NK-92 treated with Interleukin-12 subunit alpha and Interleukin-12 subunit beta, amount 100 ng/mL, for 24 hours (cell line): ENCODE data around the gene PSTPIP1.

Experiments used
- DNase-seq: peaks from one replicate; lab custom pipeline; 2025; lab: John Stamatoyannopoulos, UW

PSTPIP1 gene

DNA sequence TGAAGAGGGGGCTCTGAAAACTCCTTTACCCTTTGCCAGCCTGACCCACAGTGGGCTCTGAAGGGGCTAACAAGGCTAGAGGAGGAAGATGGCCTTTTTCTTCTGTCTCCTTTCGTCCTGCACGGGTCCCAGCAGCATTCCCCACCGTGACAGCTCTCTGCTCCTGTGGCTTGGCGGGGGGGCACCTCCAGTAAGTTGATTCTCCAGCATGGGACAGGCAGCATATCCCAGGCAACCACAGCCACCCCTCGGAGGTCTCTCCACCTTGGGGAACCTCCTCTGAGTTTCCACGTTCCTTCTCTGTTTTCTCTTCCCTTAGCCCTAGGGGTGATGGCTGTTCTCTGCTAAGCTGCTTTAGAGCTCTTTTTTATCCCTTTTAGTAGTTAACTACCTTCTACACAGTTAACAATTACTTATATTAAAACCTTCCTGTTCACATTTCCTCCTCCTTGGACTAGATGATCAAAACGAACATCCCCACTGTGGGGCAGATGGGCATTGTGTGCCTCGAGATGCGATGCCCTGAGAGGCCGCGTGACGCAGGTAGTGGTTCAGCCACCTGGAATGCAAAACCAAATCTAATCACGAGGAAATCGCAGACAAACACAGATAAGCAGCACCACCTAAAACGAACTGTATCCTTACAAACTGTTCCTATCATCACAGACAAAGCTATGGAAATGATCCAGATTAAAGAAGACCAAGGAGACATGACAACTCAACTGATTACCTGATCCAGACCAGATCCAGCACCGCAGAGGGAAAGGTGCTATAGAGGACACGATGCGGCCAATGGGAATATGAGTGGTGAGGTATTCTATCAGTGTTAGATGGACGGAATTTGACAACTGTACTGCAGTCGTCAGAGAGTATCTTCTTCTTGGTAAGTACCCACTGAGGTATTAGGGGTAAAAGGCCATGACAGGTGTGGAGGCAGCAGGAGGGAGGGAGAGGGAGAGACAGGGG lies 48.3 kb downstream of the PSTPIP1 start:
- no peak for DNase-seq

DNA sequence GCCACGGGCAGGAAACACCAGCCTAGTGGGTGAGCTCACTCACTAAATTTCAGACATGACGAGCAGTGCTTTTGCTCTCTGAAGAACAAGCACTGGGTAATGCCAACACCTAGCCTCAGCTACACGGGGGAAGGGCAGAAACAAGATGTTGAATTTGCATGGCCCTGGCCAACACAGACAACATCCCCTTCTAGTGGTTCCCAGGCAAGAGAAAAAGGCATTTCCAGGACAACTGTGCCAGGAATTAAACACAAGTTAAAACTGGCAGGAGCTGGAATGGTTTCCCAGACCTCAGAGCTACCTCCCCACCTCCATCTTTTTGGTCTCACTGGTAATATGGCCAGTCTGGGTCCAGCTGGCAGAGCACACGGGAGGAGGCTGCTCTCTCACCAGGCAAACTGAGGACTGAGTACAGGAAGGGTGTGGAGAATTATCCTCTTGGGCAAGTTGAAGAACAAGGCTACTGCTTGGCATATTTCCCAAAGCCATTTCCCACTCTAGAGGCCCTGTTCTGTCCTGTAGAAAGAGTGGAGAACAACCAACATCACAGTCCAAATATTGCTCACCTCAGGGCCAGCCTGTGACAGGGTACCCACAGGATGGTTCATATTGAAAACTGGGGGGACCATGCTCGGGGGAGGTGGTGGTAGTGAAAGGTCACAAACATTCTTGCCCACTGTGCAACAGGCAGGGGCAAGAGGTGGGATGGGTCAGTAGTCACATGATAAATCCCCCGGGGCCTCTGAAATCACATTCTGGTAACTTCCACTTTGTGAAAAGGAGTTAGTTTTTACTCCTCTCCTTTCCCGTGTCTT lies 49.5 kb downstream of the PSTPIP1 start:
- DNase-seq: no peak

DNA sequence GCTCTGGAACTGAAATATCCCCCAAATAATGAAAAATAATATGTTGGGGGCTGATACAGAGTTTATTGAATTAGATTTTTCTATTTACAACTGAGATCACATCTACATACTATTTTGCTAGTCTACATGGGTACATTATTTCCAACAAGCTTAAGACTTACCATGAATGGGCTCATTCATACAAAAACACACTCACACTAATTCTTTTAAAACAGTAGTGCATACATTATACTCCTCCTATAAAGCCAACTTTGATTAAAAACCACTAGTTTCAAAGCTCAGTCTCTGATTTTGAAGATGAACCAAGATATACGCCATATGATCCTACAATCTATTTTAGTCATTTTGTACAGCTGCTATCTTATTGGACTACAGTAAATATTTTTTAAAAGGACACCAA lies 51.1 kb downstream of the PSTPIP1 start:
- DNase-seq: no peak

DNA sequence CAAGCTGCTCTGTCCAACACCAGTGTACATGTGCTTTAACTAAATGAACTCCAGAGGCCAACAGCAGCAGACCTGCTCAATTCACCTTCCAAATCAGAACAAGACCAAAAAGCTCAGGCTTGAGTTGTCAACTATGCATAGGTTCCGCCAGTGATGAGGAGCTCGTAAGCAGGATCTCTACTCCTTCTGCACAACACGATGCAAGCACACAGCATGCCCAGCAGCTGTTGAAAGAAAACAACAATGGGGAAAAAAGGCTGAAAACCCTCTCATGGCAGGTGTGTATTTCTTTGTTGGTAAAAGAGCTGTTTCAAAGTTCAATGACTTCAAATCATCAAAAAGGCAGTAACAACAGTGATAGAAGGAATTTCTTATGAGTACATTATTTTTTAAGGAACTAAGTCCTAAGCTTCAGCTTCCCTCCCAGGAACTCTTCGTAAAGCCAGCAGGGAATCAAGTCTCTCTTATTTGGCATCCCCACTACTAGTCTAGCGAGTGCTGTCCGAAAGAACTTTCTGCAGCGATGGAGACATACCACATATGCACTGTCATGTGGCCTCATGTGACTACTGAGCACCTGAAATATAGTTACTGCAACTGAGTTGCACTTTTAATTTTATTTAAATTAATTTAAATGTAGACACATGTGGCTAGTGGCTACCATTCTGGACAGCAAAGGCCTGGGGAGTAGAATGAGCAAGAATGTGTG lies 51.9 kb downstream of the PSTPIP1 start:
- no peak for DNase-seq

- no peak for DNase-seq
Measured at GRCh38 chr15:77048135-77048876, 53.4 kb downstream of the PSTPIP1 start.

GRCh38 chr15:77052556-77052955 lies 57.6 kb downstream of the PSTPIP1 start:
- no peak for DNase-seq

DNA sequence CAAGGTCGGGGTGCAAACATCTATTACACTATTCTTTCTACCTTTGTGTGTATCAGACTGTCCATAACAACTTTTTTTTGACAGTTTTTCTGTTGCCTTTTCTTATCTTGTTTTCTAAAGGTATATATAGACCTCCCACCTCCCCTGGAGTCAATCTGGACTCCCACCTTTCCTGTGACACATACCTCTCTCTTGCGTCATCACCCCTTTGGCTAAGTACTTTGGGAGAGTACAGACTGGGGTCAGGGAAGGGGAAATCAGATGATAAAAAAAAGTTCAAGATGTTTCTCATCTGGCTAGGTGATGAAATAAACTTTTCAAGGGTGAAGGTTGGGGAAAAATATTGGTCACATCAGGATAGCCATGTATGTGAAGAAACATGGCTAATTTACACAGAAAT lies 58.8 kb downstream of the PSTPIP1 start:
- no peak for DNase-seq

DNA sequence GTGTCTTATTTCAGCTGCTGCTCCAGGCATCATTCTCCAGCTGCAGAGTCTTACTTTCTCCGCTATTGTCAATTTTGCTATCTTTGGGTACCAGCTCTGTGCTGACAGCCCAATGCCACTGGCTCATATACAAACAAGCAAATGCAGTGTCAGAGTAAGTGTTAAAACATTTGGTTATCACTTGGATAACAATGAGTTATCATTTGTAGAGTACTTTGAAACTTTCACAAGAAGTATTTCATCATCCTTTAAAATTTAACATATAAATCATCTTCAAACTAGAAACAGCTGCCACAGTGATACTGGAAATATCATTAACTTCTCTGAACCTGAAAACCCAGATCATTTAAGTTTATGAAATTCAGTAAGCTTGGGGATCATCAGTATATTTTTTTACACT lies 62.1 kb downstream of the PSTPIP1 start:
- DNase-seq: no peak

- DNase-seq: no peak
Measured at GRCh38 chr15:77057685-77058084, 62.8 kb downstream of the PSTPIP1 start.

DNA sequence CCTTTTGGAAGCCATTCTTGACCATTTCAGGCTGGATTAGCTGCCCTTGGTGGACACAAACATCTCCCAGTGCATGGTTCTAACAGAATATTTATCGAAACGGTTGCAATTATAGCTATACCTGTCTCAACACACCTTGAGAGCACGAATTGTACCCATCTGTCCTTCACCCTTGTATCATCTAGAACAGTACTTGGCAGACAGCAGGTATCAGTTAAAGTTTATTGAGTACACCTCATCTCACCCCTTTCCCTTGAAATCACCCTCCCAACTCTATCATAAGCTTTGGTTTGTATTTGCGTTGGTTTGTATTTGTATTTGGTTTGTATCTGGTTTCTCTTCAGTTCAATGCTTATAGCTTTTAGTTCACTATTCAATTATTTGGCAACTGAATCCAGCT lies 63.5 kb downstream of the PSTPIP1 start:
- DNase-seq: no peak

GRCh38 chr15:77059786-77060361 lies 64.9 kb downstream of the PSTPIP1 start:
- no peak for DNase-seq

DNA sequence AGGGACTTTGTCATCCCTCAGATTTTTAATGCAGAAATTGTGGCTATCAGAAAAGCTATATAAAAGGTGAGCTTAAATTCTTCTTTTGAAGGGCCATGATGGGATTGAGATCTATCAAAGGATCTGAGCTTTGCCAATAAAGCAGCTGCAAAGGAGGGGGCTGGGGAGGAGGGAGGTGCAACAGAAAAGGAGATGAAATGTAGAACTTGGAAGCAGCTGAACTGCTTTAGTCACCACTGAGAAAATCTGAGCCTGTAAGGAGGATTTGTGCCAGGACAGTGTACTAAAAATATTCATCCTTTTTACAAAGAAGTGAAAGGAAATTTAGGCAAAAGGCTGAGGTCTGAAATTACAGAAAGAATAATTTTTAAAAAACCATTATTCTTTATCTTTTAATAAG lies 65.6 kb downstream of the PSTPIP1 start:
- no peak for DNase-seq

DNA sequence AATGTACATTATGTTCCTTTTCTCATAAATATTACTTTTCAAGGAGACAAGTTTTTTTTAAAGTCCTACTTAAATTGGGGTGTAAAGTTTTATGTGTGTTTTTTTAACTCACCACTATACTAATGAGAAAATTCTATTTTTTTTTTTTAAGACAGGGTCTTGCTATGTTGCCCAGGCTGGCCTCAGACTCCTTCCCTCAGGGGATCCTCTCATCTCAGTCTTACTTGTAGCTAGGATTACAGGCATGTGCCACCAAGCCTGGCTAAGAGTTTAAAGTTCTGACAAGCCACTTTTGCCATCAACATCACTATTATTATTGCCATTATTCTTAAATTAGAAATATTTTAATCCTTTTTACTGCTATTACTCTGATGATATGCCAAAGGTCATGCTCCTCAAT lies 68.3 kb downstream of the PSTPIP1 start:
- no peak for DNase-seq

GRCh38 chr15:77064063-77064462 lies 69.1 kb downstream of the PSTPIP1 start:
- no peak for DNase-seq

- DNase-seq: no peak
Measured at GRCh38 chr15:77064539-77065308, 69.8 kb downstream of the PSTPIP1 start.

GRCh38 chr15:77066971-77067690 lies 72.2 kb downstream of the PSTPIP1 start:
- DNase-seq: no peak

GRCh38 chr15:77067691-77068367 lies 72.9 kb downstream of the PSTPIP1 start:
- no peak for DNase-seq

DNA sequence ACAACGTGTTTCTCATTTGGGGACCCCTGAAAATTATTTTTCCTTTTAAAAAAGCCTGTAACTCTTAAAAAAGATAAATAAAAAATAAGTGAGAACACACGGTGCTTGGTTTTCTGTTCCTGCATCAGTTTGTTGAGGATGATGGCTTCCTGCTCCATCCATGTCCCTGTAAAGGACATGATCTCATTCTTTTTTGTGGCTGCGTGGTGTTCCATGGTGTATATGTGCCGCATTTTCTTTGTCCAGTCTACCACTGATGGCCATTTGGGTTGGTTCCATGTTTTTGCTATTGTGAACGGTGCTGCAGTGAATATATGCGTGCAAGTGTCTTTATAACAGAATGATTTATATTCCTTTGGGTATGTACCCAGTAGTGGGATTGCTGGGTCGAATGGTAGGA lies 73.7 kb downstream of the PSTPIP1 start:
- DNase-seq: no peak

- no peak for DNase-seq
Measured at GRCh38 chr15:77069521-77070121, 74.7 kb downstream of the PSTPIP1 start.
